Mesenchymal stem cell (in vitro differentiated cells and primary cell): Measurements from ENCODE around the gene RGS11.

ENCODE experiments used
- DNase-seq: peaks from one replicate; pipeline ENCODE4 v3.0.0-alpha.2; 2013
- H2AFZ ChIP-seq: one replicate; pipeline ENCODE4 v1.6.1; 2013; ENCODE audit warnings: low read depth, mild to moderate bottlenecking, control low read depth, inconsistent platforms, low read length, moderate library complexity
- H2AK5ac ChIP-seq: 2 replicates; pipeline ENCODE4 v1.6.1; 2013; ENCODE audit warnings: low read length, moderate library complexity, mild to moderate bottlenecking, inconsistent platforms; ENCODE audit not compliant: severe bottlenecking
- H2BK120ac ChIP-seq: one replicate; pipeline ENCODE4 v1.6.1; 2013; ENCODE audit warnings: low read depth, mild to moderate bottlenecking, inconsistent platforms, low read length, moderate library complexity
- H2BK12ac ChIP-seq, 2 experiments: one replicate each; pipeline ENCODE4 v1.6.1; 2013; ENCODE audit warnings: inconsistent platforms in 2 of 2, low read length in 2 of 2, mild to moderate bottlenecking in 2 of 2, moderate library complexity in 2 of 2, control low read depth in 1 of 2
- H2BK15ac ChIP-seq: one replicate; pipeline ENCODE4 v1.6.1; 2013; ENCODE audit warnings: mild to moderate bottlenecking, low read depth, inconsistent platforms; ENCODE audit not compliant: poor library complexity, severe bottlenecking
- H2BK5ac ChIP-seq: 2 replicates; pipeline ENCODE4 v1.6.1; 2013; ENCODE audit warnings: low read depth, mild to moderate bottlenecking, low read length, control low read depth, inconsistent platforms; ENCODE audit not compliant: poor library complexity, severe bottlenecking
- H3K14ac ChIP-seq, 2 experiments: one replicate each; pipeline ENCODE4 v1.6.1; 2013; ENCODE audit warnings: inconsistent platforms in 2 of 2, low read length in 2 of 2, control low read depth in 1 of 2, mild to moderate bottlenecking in 1 of 2, moderate library complexity in 1 of 2
- H3K18ac ChIP-seq, 2 experiments: one replicate each; pipeline ENCODE4 v1.6.1; 2013; ENCODE audit warnings: inconsistent platforms in 2 of 2, low read length in 2 of 2, control low read depth in 1 of 2, low read depth in 1 of 2, mild to moderate bottlenecking in 1 of 2
- H3K23ac ChIP-seq, 2 experiments: one replicate each; pipeline ENCODE4 v1.6.1; 2013; ENCODE audit warnings: inconsistent platforms in 2 of 2, low read length in 2 of 2, mild to moderate bottlenecking in 2 of 2, moderate library complexity in 2 of 2, control low read depth in 1 of 2
- H3K27ac ChIP-seq: 2 replicates; pipeline ENCODE4 v1.5.1; 2013; ENCODE audit warnings: mild to moderate bottlenecking, moderate library complexity, low read length, control low read depth, inconsistent platforms; ENCODE audit not compliant: poor library complexity, severe bottlenecking
- H3K27me3 ChIP-seq, 2 experiments: 2 replicates each; pipeline versions ENCODE4 v1.6.1 to v1.7.0; 2013; ENCODE audit warnings: low read length in 2 of 2, mild to moderate bottlenecking in 2 of 2, moderate library complexity in 2 of 2, control low read depth in 1 of 2, inconsistent platforms in 1 of 2; ENCODE audit not compliant: control insufficient read depth in 1 of 2, insufficient read depth in 1 of 2
- H3K36me3 ChIP-seq, 2 experiments: 2 replicates each; pipeline versions ENCODE4 v1.6.1 to v1.7.0; 2013; ENCODE audit warnings: low read length in 2 of 2, control low read depth in 1 of 2, inconsistent platforms in 1 of 2, low read depth in 1 of 2, mild to moderate bottlenecking in 1 of 2; ENCODE audit not compliant: insufficient read depth in 2 of 2, control insufficient read depth in 1 of 2
- H3K4ac ChIP-seq, 2 experiments: one replicate each; pipeline ENCODE4 v1.6.1; 2013; ENCODE audit warnings: inconsistent platforms in 2 of 2, low read length in 2 of 2, mild to moderate bottlenecking in 2 of 2, moderate library complexity in 2 of 2, control low read depth in 1 of 2, low read depth in 1 of 2
- H3K4me1 ChIP-seq: 2 replicates; pipeline ENCODE4 v1.6.1; 2013; ENCODE audit warnings: low read depth, low read length, control low read depth; ENCODE audit not compliant: control insufficient read depth, insufficient read depth
- H3K4me2 ChIP-seq: 2 replicates; pipeline ENCODE4 v1.6.1; 2013; ENCODE audit warnings: low read length, mild to moderate bottlenecking, inconsistent platforms; ENCODE audit not compliant: poor library complexity, severe bottlenecking
- H3K4me3 ChIP-seq, 2 experiments: 2 replicates each; pipeline versions ENCODE4 v1.5.1 to v1.7.0; 2013; ENCODE audit warnings: low read length in 2 of 2, mild to moderate bottlenecking in 2 of 2, control low read depth in 1 of 2, low read depth in 1 of 2; ENCODE audit not compliant: insufficient read depth in 1 of 2
- H3K79me1 ChIP-seq: replicated peaks from 2 replicates; pipeline ENCODE4 v1.6.1; 2013; ENCODE audit warnings: mild to moderate bottlenecking, control low read depth, low read length, inconsistent platforms; ENCODE audit not compliant: poor library complexity, severe bottlenecking
- H3K9ac ChIP-seq: 2 replicates; pipeline ENCODE4 v1.7.0; 2013; ENCODE audit warnings: mild to moderate bottlenecking, low read length, moderate library complexity
- H3K9me3 ChIP-seq: 2 replicates; pipeline ENCODE4 v1.7.0; 2013; ENCODE audit warnings: mild to moderate bottlenecking, low read length; ENCODE audit not compliant: control insufficient read depth
- H4K8ac ChIP-seq: one replicate; pipeline ENCODE4 v1.6.1; 2013; ENCODE audit warnings: inconsistent platforms, mild to moderate bottlenecking, low read length, moderate library complexity
- H4K91ac ChIP-seq: one replicate; pipeline ENCODE4 v1.6.1; 2013; ENCODE audit warnings: mild to moderate bottlenecking, low read length, inconsistent platforms
- WGBS: methylation state at CpG from one replicate; pipeline ENCODE4 v1.1.7; 2013; ENCODE audit warnings: mixed read lengths; 5-methylcytosine and 5-hydroxymethylcytosine counted together

RGS11 gene

GRCh38 chr16:275041-275641 lies 603 bp downstream of the RGS11 start:
- H3K27ac ChIP-seq, result no peak overlapping the region
- no peaks in the 10 kb centered on the region for H3K9me3 ChIP-seq
- no peak overlapping the region for H2BK12ac ChIP-seq
- H3K4me3 ChIP-seq, result peak overlapping the region; percentile 30 to 74
- H2BK15ac ChIP-seq, result no peak overlapping the region
- H3K4ac ChIP-seq, result no peak overlapping the region
- H2AK5ac ChIP-seq, result no peak overlapping the region
- H3K14ac ChIP-seq, result peak overlapping the region in 1 of 2 experiments; percentile 6
- peak overlapping the region; percentile 82 for H4K91ac ChIP-seq
- peaks cover 31 to 56% of the 10 kb centered on the region in 2 experiments for H3K27me3 ChIP-seq
- WGBS, result 9% methylated on average over 21 of the region's 58 CpGs
- no peak overlapping the region for H2BK120ac ChIP-seq
- peak overlapping the region; percentile 66 for H4K8ac ChIP-seq
- H3K79me1 ChIP-seq, result no peaks in the 10 kb centered on the region
- H2BK5ac ChIP-seq, result no peak overlapping the region
- H3K23ac ChIP-seq, result no peak overlapping the region
- H3K18ac ChIP-seq, result peak overlapping the region in 1 of 2 experiments; percentile 23
- no peak for DNase-seq
- H3K4me1 ChIP-seq, result peaks cover 14% of the 10 kb centered on the region
- no peaks in the 10 kb centered on the region for H3K36me3 ChIP-seq
- peak overlapping the region; percentile 81 for H3K4me2 ChIP-seq
- no peak overlapping the region for H3K9ac ChIP-seq
- peak overlapping the region; percentile 58 for H2AFZ ChIP-seq

GRCh38 chr16:273547-274421 lies 2.0 kb downstream of the RGS11 start:
- Histone ChIP-seq H2BK15ac (no peak overlapping the region), H4K91ac (no peak overlapping the region), H3K4ac (no peak overlapping the region), H2AK5ac (no peak overlapping the region), H3K18ac (no peak overlapping the region), H3K14ac (no peak overlapping the region), H3K4me3 (no peak overlapping the region), H4K8ac (no peak overlapping the region), H2BK5ac (no peak overlapping the region), H3K4me2 (no peak overlapping the region), H2BK120ac (no peak overlapping the region), H3K9ac (no peak overlapping the region), H2AFZ (no peak overlapping the region), H3K27me3 (peaks cover 21 to 54% of the 10 kb centered on the region in 2 experiments), H2BK12ac (no peak overlapping the region), H3K4me1 (peaks cover 10% of the 10 kb centered on the region), H3K79me1 (no peaks in the 10 kb centered on the region), H3K23ac (no peak overlapping the region), H3K27ac (no peak overlapping the region), H3K9me3 (no peaks in the 10 kb centered on the region), H3K36me3 (no peaks in the 10 kb centered on the region)
- WGBS, result 91% methylated on average over 20 of the region's 30 CpGs
- no peak for DNase-seq

- Histone ChIP-seq H3K4me2 (no peak overlapping the region), H3K4me1 (peaks cover 10% of the 10 kb centered on the region), H2BK12ac (no peak overlapping the region), H3K9me3 (no peaks in the 10 kb centered on the region), H4K8ac (no peak overlapping the region), H2BK120ac (no peak overlapping the region), H2BK5ac (no peak overlapping the region), H2AFZ (no peak overlapping the region), H3K36me3 (no peaks in the 10 kb centered on the region), H3K23ac (no peak overlapping the region), H3K14ac (no peak overlapping the region), H3K4me3 (no peak overlapping the region), H3K4ac (no peak overlapping the region), H3K79me1 (no peaks in the 10 kb centered on the region), H2AK5ac (no peak overlapping the region), H3K27me3 (peaks cover 21 to 53% of the 10 kb centered on the region in 2 experiments), H2BK15ac (no peak overlapping the region), H3K9ac (no peak overlapping the region), H3K27ac (no peak overlapping the region), H4K91ac (no peak overlapping the region), H3K18ac (no peak overlapping the region)
- whole genome bisulfite sequencing, result 85% methylated on average over 36 of the region's 36 CpGs
- no peak for DNase-seq
These were observed 2.9 kb downstream of the RGS11 start for GRCh38 chr16:272633-273546.
